Common myeloid progenitor, CD34-positive (primary cell): Measurements from ENCODE around the gene NUAK2.

ENCODE experiments used
- CTCF ChIA-PET: fragments of 350-600 bp; sonication (Branson Sonifier 250); formaldehyde crosslinking; loops from one replicate; lab custom pipeline; 2021; ENCODE audit warnings: antibody characterized with exemption; lab: Charles Lee
- POLR2A ChIA-PET: fragments of 350-600 bp; sonication (Branson Sonifier 250); formaldehyde crosslinking; loops from one replicate; lab custom pipeline; 2021; ENCODE audit warnings: antibody characterized with exemption; lab: Charles Lee
- DNase-seq, 3 donors: peaks; one replicate each; pipeline versions ENCODE4 v3.0.0 to v3.0.0-alpha.2; 2013
- H3K27ac ChIP-seq, 2 experiments: 1 replicate in 1 of 2; 2 replicates in 1 of 2; pipeline ENCODE4 v1.7.0; 2013; ENCODE audit warnings: inconsistent platforms in 2 of 2, low read length in 2 of 2, mild to moderate bottlenecking in 2 of 2, low read depth in 1 of 2, moderate library complexity in 1 of 2; ENCODE audit not compliant: severe bottlenecking in 2 of 2, insufficient read depth in 1 of 2, poor library complexity in 1 of 2
- H3K27me3 ChIP-seq, 5 experiments: replicated peaks in 2 of 5; 1 replicate in 3 of 5; 2 replicates in 2 of 5; pipeline versions ENCODE4 v1.6.1 to v1.7.0; 2013; ENCODE audit warnings: low read length in 4 of 5, mild to moderate bottlenecking in 2 of 5, moderate library complexity in 2 of 5, inconsistent platforms in 1 of 5; ENCODE audit not compliant: insufficient read depth in 5 of 5, control insufficient read depth in 4 of 5
- H3K36me3 ChIP-seq, 4 experiments: 1 replicate in 2 of 4; 2 replicates in 2 of 4; pipeline versions ENCODE4 v1.6.1 to v1.7.0; 2013; ENCODE audit warnings: low read length in 3 of 4, control low read depth in 1 of 4, mild to moderate bottlenecking in 1 of 4; ENCODE audit not compliant: control insufficient read depth in 4 of 4, insufficient read depth in 4 of 4
- H3K4me1 ChIP-seq, 4 experiments: 1 replicate in 3 of 4; 2 replicates in 1 of 4; pipeline versions ENCODE4 v1.6.1 to v1.7.1; 2013; ENCODE audit warnings: low read length in 3 of 4, mild to moderate bottlenecking in 3 of 4, control low read depth in 1 of 4, inconsistent platforms in 1 of 4, moderate library complexity in 1 of 4; ENCODE audit not compliant: control insufficient read depth in 4 of 4, insufficient read depth in 4 of 4; ENCODE audit errors: control extremely low read depth in 1 of 4
- H3K4me3 ChIP-seq, 7 experiments: 1 replicate in 4 of 7; 2 replicates in 3 of 7; pipeline versions ENCODE4 v1.5.1 to v1.7.0; 2013; ENCODE audit warnings: mild to moderate bottlenecking in 7 of 7, low read length in 6 of 7, moderate library complexity in 6 of 7, inconsistent platforms in 2 of 7, low read depth in 2 of 7, control low read depth in 1 of 7; ENCODE audit not compliant: insufficient read depth in 4 of 7, control insufficient read depth in 1 of 7; ENCODE audit errors: extremely low read depth in 1 of 7
- H3K9me3 ChIP-seq, 5 experiments: 1 replicate in 4 of 5; 2 replicates in 1 of 5; pipeline versions ENCODE4 v1.6.1 to v1.7.1; 2013; ENCODE audit warnings: low read length in 4 of 5, mild to moderate bottlenecking in 2 of 5, inconsistent platforms in 1 of 5, low read depth in 1 of 5, moderate library complexity in 1 of 5; ENCODE audit not compliant: control insufficient read depth in 4 of 5, insufficient read depth in 2 of 5; ENCODE audit errors: control extremely low read depth in 1 of 5
- WGBS: methylation state at CpG from one replicate; pipeline ENCODE4 v1.1.5; 2013; ENCODE audit not compliant: insufficient coverage; 5-methylcytosine and 5-hydroxymethylcytosine counted together

Gene NUAK2

DNA sequence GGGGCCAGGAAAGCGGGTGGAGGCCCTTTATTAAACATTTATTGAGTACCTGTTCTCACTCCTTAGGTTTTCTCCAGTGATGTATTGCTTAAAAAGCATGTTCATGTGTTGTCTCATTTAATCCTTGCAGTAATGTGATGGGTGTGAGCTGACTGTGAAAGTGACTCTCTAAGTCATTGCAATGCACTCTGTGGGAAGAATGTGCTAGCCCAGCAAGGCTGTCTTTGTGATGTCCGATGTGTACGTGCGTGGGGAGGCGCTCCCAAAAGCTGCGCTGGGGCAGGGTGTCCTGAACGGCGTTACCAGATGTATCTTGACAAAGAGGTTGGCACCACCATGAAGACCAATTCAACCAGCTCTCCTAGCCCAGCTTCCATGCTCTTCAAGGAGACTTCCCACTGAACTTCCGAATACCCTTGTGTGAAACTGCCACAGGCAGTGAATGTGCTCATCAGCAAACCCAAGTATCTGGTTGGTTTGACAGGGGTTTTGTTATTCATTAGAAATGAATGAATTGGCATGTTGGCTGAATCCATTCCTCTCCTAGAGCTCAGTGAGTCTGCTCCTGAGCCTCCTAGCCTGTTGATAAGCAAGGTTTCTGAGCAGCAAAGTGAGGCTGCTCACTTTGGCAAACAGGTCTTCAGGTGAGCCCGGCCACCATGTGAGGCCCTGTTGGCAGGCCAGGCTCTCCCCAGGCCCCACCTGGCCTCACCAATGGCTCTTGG is 28.0 kb downstream of the NUAK2 start:
- no peak for DNase-seq
- POLR2A ChIA-PET: no interaction called here
- WGBS: 94% methylated on average over 9 of the region's 10 CpGs
- CTCF ChIA-PET: interaction anchor here (0.9 to 2.0 kb wide), 5 partner anchors 9 to 22 kb away, joined by 3 to 5 read pairs (median 4); no protein-coding TSS in a partner anchor
- Histone ChIP-seq H3K4me1 (peaks cover 2 to 8% (median 5%) of the 10 kb centered on the region in 4 experiments), H3K36me3 (no peaks in the 10 kb centered on the region), H3K27ac (no peak overlapping the region), H3K9me3 (no peaks in the 10 kb centered on the region), H3K4me3 (no peak overlapping the region), H3K27me3 (peaks cover 0 to 19% (median 0%) of the 10 kb centered on the region in 5 experiments)

GRCh38 chr1:205291596-205291995 is 29.9 kb downstream of the NUAK2 start:
- Histone ChIP-seq H3K9me3 (no peaks in the 10 kb centered on the region), H3K36me3 (no peaks in the 10 kb centered on the region), H3K27ac (no peak overlapping the region), H3K27me3 (peaks cover 0 to 18% (median 0%) of the 10 kb centered on the region in 5 experiments), H3K4me1 (peaks cover 14 to 27% (median 24%) of the 10 kb centered on the region in 4 experiments), H3K4me3 (no peak overlapping the region)
- ChIA-PET CTCF (no interaction called here), POLR2A (no interaction called here)
- WGBS: 100% methylated on average over 2 of the region's 6 CpGs
- no peak for DNase-seq

DNA sequence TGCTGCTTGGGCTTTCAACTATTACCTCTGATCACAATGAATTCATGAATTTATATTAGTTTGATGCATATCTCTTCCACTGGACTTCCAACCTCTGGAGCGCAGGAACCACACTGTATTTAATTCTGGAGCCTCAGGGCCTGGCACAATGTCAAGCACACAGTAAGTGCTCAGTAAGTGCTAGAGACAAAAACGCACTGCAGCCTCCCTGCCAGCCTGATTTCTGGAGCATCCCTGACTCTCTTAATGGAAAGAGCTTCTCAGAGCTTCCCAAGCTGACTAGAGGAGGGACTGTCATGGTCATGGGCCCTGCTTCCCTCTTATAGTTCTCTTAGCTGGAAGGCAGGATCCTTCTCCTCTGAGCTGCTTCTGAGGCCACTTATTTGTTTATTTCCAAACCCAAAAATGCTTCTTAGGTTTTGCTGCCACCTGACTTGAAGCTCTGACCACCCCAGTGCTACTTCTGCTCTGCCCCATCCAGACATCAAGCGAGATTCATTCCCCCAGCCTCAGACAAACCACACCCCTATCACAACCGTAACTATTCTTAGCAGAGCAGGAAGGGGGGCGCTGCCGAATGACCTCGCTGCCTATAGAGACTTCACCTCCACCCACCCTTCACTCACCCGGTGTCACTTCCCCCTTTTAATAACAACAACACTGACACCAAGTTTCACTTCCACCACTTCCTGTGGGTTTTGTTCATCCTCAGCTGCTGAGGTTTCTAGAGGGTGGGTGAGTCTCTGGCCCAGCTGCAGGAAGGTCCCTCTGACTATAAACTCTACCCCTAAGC is 33.6 kb downstream of the NUAK2 start:
- peak; percentile 93 to 99 (median 98) for DNase-seq
- H3K4me3 ChIP-seq: peak overlapping the region in 4 of 7 experiments; percentile 0 to 31 (median 26)
- peak overlapping the region in 1 of 2 experiments; percentile 20 for H3K27ac ChIP-seq
- POLR2A ChIA-PET: interaction anchor here (0.6 to 1.6 kb wide), 3 partner anchors 14 to 32 kb away, joined by 3 to 5 read pairs (median 4); no protein-coding TSS in a partner anchor
- peaks cover 0 to 12% (median 0%) of the 10 kb centered on the region in 5 experiments for H3K27me3 ChIP-seq
- H3K4me1 ChIP-seq: peaks cover 25 to 54% (median 52%) of the 10 kb centered on the region in 4 experiments
- WGBS: 11% methylated on average over 8 of the region's 8 CpGs
- no peaks in the 10 kb centered on the region for H3K36me3 ChIP-seq
- CTCF ChIA-PET: interaction anchor here (1.1 to 38.2 kb wide), 7 partner anchors 10 to 110 kb away, joined by 3 to 1168 read pairs (median 5); partner anchors contain the start of gene NUAK2
- no peaks in the 10 kb centered on the region for H3K9me3 ChIP-seq

DNA sequence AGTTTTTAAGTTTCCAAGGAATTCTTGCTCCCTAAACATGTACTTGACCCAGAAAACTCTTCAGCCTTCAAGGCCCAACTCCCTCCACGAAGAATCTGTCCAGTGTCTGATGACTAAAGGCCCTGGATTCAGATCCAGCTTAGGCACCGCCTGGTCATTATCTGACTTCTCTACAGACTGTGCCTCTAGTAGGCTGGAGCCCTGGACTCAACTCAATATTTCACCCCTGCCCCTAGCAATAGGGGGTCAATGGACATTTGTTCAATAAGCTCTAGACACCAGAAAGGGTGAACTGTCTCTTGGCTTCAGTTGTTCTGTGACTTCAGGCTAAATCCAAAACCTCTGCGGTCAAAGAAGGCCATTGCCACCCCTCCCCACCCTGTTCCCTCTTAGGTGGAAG is 34.5 kb downstream of the NUAK2 start:
- no peak overlapping the region for H3K27ac ChIP-seq
- POLR2A ChIA-PET: interaction anchor here (1.6 kb wide), 1 partner anchor 27 kb away, joined by 5 read pairs; no protein-coding TSS in a partner anchor

GRCh38 chr1:205286335-205286950 is 35.1 kb downstream of the NUAK2 start:
- peaks cover 0 to 7% (median 0%) of the 10 kb centered on the region in 5 experiments for H3K27me3 ChIP-seq
- peak; percentile 69 to 93 (median 91) for DNase-seq
- ChIA-PET POLR2A (interaction anchor here (1.3 kb wide), 1 partner anchor 35 kb away, joined by 5 read pairs; the partner anchor contains the start of gene NUAK2), CTCF (interaction anchor here (1.2 to 38.2 kb wide), 3 partner anchors 13 to 41 kb away, joined by 3 to 1168 read pairs (median 123); partner anchors contain the start of gene NUAK2)
- no peaks in the 10 kb centered on the region for H3K9me3 ChIP-seq
- H3K4me1 ChIP-seq: peaks cover 25 to 54% (median 52%) of the 10 kb centered on the region in 4 experiments
- H3K4me3 ChIP-seq: peak overlapping the region in 1 of 7 experiments; percentile 51
- H3K36me3 ChIP-seq: no peaks in the 10 kb centered on the region
- 51% methylated on average over 9 of the region's 9 CpGs for WGBS
- H3K27ac ChIP-seq: peak overlapping the region in 1 of 2 experiments; percentile 5

More for the DNA sequence above, 34.5 kb downstream of the NUAK2 start:
- H3K36me3 ChIP-seq: no peaks in the 10 kb centered on the region
- H3K4me3 ChIP-seq: no peak overlapping the region
- no peaks in the 10 kb centered on the region for H3K9me3 ChIP-seq
- 94% methylated on average over 3 of the region's 3 CpGs for WGBS
- no peak for DNase-seq
- CTCF ChIA-PET: interaction anchor here (1.1 to 38.2 kb wide), 5 partner anchors 11 to 109 kb away, joined by 3 to 1168 read pairs (median 5); partner anchors contain the start of gene NUAK2
- peaks cover 25 to 54% (median 52%) of the 10 kb centered on the region in 4 experiments for H3K4me1 ChIP-seq
- peaks cover 0 to 9% (median 0%) of the 10 kb centered on the region in 5 experiments for H3K27me3 ChIP-seq

- H3K4me3 ChIP-seq: peak overlapping the region in 4 of 7 experiments; percentile 10 to 52 (median 36)
- CTCF ChIA-PET: interaction anchor here (0.9 to 38.2 kb wide), 3 partner anchors 8 to 42 kb away, joined by 4 to 1168 read pairs (median 123); partner anchors contain the start of gene NUAK2
- DNase-seq: peak; percentile 63 to 79 (median 75)
These were observed 36.0 kb downstream of the NUAK2 start for GRCh38 chr1:205285381-205286101.

More at GRCh38 chr1:205285381-205286101, 36.0 kb downstream of the NUAK2 start:
- POLR2A ChIA-PET: interaction anchor here (1.3 kb wide), 1 partner anchor 36 kb away, joined by 5 read pairs; the partner anchor contains the start of gene NUAK2
- H3K4me1 ChIP-seq: peaks cover 25 to 54% (median 52%) of the 10 kb centered on the region in 4 experiments
- 13% methylated on average over 10 of the region's 12 CpGs for WGBS
- H3K27ac ChIP-seq: peak overlapping the region in 1 of 2 experiments; percentile 5
- peaks cover 0 to 7% (median 0%) of the 10 kb centered on the region in 5 experiments for H3K27me3 ChIP-seq
- H3K9me3 ChIP-seq: no peaks in the 10 kb centered on the region
- no peaks in the 10 kb centered on the region for H3K36me3 ChIP-seq
